Astrocyte (in vitro differentiated cells and primary cell): ENCODE results near the gene FBXO34. TPM values are rescaled to one million over a fixed set of nuclear protein-coding genes. Genes with fewer than 3 reads are reported as not detected.
A peak's percentile ranks its signal among the peaks of the same experiment; 100 is the strongest.

Source experiments
- DNase-seq: peaks from one replicate; pipeline ENCODE4 v3.0.0-alpha.2; 2010; ENCODE audit warnings: low read depth
- FAIRE-seq: peaks from 2 replicates; lab custom pipeline; 2011; peaks lifted over from hg19 to GRCh38; lab: Jason Lieb, UNC
- H2AFZ ChIP-seq: 2 replicates; pipeline ENCODE4 v1.6.0; 2012; ENCODE audit warnings: low read depth, low read length, inconsistent platforms
- H3K27ac ChIP-seq: 2 replicates; pipeline ENCODE4 v1.5.1; 2011; ENCODE audit warnings: low read depth, low read length, inconsistent platforms
- H3K27me3 ChIP-seq: 2 replicates; pipeline ENCODE4 v1.6.0; 2011; ENCODE audit warnings: low read length, inconsistent platforms; ENCODE audit not compliant: insufficient read depth
- H3K36me3 ChIP-seq: 2 replicates; pipeline ENCODE4 v1.5.1; 2011; ENCODE audit warnings: low read length, inconsistent platforms; ENCODE audit not compliant: insufficient read depth
- H3K4me1 ChIP-seq: 2 replicates; pipeline ENCODE4 v1.5.1; 2011; ENCODE audit warnings: low read length, inconsistent platforms; ENCODE audit not compliant: insufficient read depth
- H3K4me2 ChIP-seq: 2 replicates; pipeline ENCODE4 v1.6.0; 2012; ENCODE audit warnings: low read length, inconsistent platforms
- H3K4me3 ChIP-seq: 2 replicates; pipeline ENCODE4 v1.5.1; 2011; ENCODE audit warnings: low read depth, mild to moderate bottlenecking, low read length, inconsistent platforms; ENCODE audit not compliant: insufficient read depth
- H3K79me2 ChIP-seq: 2 replicates; pipeline ENCODE4 v1.6.0; 2012; ENCODE audit warnings: mild to moderate bottlenecking, low read length, inconsistent platforms; ENCODE audit not compliant: insufficient read depth
- H3K9ac ChIP-seq: 2 replicates; pipeline ENCODE4 v1.6.0; 2012; ENCODE audit warnings: mild to moderate bottlenecking, low read length, inconsistent platforms
- H3K9me3 ChIP-seq: 2 replicates; pipeline ENCODE4 v1.5.1; 2012; ENCODE audit warnings: low read depth, mild to moderate bottlenecking, low read length, inconsistent platforms; ENCODE audit not compliant: insufficient read depth
- H4K20me1 ChIP-seq: 2 replicates; pipeline ENCODE4 v1.6.0; 2012; ENCODE audit warnings: low read length, inconsistent platforms; ENCODE audit not compliant: insufficient read depth
- H3K27ac Mint-ChIP-seq: one replicate; pipeline ENCODE4 v1.8.0; 2021; ENCODE audit warnings: mild to moderate bottlenecking, mixed read lengths; ENCODE audit not compliant: unreplicated experiment
- H3K27me3 Mint-ChIP-seq: one replicate; pipeline ENCODE4 v1.8.0; 2021; ENCODE audit warnings: low read depth, mixed read lengths; ENCODE audit not compliant: unreplicated experiment
- H3K36me3 Mint-ChIP-seq: one replicate; pipeline ENCODE4 v1.8.0; 2021; ENCODE audit warnings: low read depth, mixed read lengths; ENCODE audit not compliant: unreplicated experiment
- H3K4me1 Mint-ChIP-seq: one replicate; pipeline ENCODE4 v1.8.0; 2021; ENCODE audit warnings: low read depth, mixed read lengths; ENCODE audit not compliant: unreplicated experiment
- H3K4me3 Mint-ChIP-seq: one replicate; pipeline ENCODE4 v1.8.0; 2021; ENCODE audit warnings: mild to moderate bottlenecking, moderate library complexity, mixed read lengths; ENCODE audit not compliant: unreplicated experiment
- H3K9me3 Mint-ChIP-seq: one replicate; pipeline ENCODE4 v1.8.0; 2021; ENCODE audit warnings: mild to moderate bottlenecking, mixed read lengths; ENCODE audit not compliant: unreplicated experiment
- CTCF ChIP-seq: IDR thresholded peaks from 2 replicates; pipeline ENCODE4 v1.5.1; 2011; ENCODE audit warnings: low read depth, mild to moderate bottlenecking, inconsistent platforms, low read length, moderate library complexity; ENCODE audit not compliant: insufficient read depth
- EZH2 ChIP-seq: IDR thresholded peaks from 2 replicates; pipeline ENCODE4 v1.6.1; 2012; ENCODE audit warnings: mild to moderate bottlenecking, low read length, inconsistent platforms; ENCODE audit not compliant: insufficient read depth
- total RNA-seq: library from RNA; stranded (reverse); gene quantifications from 2 replicates; pipeline ENCODE4 v1.2.1, GENCODE V29; 2021

FBXO34 gene
- total RNA-seq, 1 donor from 2014 or later = 23.4 TPM

DNA sequence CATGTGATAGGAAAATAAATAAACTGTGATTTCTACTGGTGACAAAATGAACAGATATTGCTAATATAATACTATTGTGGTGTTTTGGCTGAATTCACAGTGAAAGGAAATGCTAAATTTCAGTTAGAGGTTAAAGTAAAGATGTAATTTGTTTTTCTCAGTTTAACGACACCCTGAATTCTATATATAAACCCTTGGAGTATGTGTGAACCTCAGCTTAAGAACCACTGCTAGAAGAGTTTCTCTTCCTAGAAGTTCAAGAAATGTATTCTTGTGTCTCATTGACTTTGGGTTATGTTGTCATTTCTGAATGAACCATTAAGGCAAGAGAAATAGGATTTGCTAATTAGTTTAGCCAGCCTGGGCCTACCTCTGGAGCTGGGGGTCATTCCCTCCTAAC, 8.2 kb downstream of the FBXO34 start:
- H3K4me3 ChIP-seq = no peak overlapping the region
- H3K9ac ChIP-seq = no peak overlapping the region
- H4K20me1 ChIP-seq = peaks cover 68% of the 10 kb centered on the region
- H3K27ac Mint-ChIP-seq = no peak overlapping the region
- no peaks in the 10 kb centered on the region for H3K36me3 ChIP-seq
- no peak overlapping the region for H3K4me3 Mint-ChIP-seq
- peaks cover 2% of the 10 kb centered on the region for H3K36me3 Mint-ChIP-seq
- H3K4me1 ChIP-seq = peaks cover 7% of the 10 kb centered on the region
- no peak overlapping the region for H3K4me2 ChIP-seq
- H3K9me3 Mint-ChIP-seq = no peaks in the 10 kb centered on the region
- peaks cover 91% of the 10 kb centered on the region for H3K79me2 ChIP-seq
- H3K4me1 Mint-ChIP-seq = peaks cover 19% of the 10 kb centered on the region
- no peak for DNase-seq
- H3K27me3 Mint-ChIP-seq = no peaks in the 10 kb centered on the region
- FAIRE-seq = no peak
- no peak for TF ChIP-seq EZH2
- no peak for TF ChIP-seq CTCF
- no peak overlapping the region for H3K27ac ChIP-seq
- H3K9me3 ChIP-seq = no peaks in the 10 kb centered on the region
- H3K27me3 ChIP-seq = no peaks in the 10 kb centered on the region
- H2AFZ ChIP-seq = no peak overlapping the region

GRCh38 chr14:55281316-55281839, 10.2 kb downstream of the FBXO34 start:
- FAIRE-seq (no peak), DNase-seq (no peak)
- no peaks in the 10 kb centered on the region for H3K27me3 Mint-ChIP-seq
- H3K4me3 ChIP-seq = no peak overlapping the region
- TF ChIP-seq EZH2 (no peak), CTCF (no peak)
- no peaks in the 10 kb centered on the region for H3K9me3 ChIP-seq
- H3K4me1 ChIP-seq = no peaks in the 10 kb centered on the region
- no peak overlapping the region for H3K27ac ChIP-seq
- H3K27me3 ChIP-seq = no peaks in the 10 kb centered on the region
- H3K9ac ChIP-seq = no peak overlapping the region
- peaks cover 23% of the 10 kb centered on the region for H3K4me1 Mint-ChIP-seq
- H4K20me1 ChIP-seq = peaks cover 73% of the 10 kb centered on the region
- H3K36me3 Mint-ChIP-seq = peaks cover 2% of the 10 kb centered on the region
- no peaks in the 10 kb centered on the region for H3K36me3 ChIP-seq
- peaks cover 93% of the 10 kb centered on the region for H3K79me2 ChIP-seq
- H3K4me3 Mint-ChIP-seq = no peak overlapping the region
- no peak overlapping the region for H3K4me2 ChIP-seq
- H3K27ac Mint-ChIP-seq = no peak overlapping the region
- H3K9me3 Mint-ChIP-seq = no peaks in the 10 kb centered on the region
- H2AFZ ChIP-seq = no peak overlapping the region

DNA sequence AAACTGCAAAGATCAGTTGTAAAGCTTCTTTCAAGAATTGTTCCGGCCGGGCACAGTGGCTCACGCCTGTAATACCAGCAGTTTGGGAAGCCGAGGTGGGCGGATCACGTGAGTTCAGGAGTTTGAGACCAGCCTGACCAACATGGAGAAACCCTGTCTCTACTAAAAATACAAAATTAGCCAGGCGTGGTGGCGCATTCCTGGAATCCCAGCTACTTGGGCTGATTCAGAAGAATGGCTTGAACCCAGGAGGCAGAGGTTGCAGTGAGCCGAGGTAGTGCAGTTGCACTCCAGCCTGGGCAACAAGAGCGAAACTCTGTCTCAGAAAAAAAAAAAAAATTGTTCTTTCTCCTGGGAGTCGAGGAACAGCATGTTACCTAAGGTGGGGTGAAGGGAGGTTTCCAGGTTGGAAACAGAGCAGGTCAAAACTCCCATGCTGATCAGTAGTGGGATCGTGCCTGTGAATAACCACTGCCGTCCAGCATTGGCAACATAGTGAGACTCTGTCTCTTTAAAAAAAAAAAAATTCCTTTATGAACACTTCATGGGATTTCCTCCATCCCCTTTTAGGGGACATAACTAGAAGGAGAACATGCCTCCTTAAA, 13.9 kb downstream of the FBXO34 start:
- Histone ChIP-seq H4K20me1 (peaks cover 71% of the 10 kb centered on the region), H3K79me2 (peaks cover 91% of the 10 kb centered on the region), H3K9ac (no peak overlapping the region), H2AFZ (no peak overlapping the region), H3K4me1 (no peaks in the 10 kb centered on the region), H3K36me3 (no peaks in the 10 kb centered on the region), H3K27me3 (no peaks in the 10 kb centered on the region), H3K4me3 (no peak overlapping the region), H3K9me3 (no peaks in the 10 kb centered on the region), H3K4me2 (no peak overlapping the region), H3K27ac (no peak overlapping the region)
- H3K4me1 Mint-ChIP-seq = peaks cover 19% of the 10 kb centered on the region
- no peak overlapping the region for H3K4me3 Mint-ChIP-seq
- FAIRE-seq (no peak), DNase-seq (no peak)
- TF ChIP-seq EZH2 (no peak), CTCF (no peak)
- H3K9me3 Mint-ChIP-seq = no peaks in the 10 kb centered on the region
- no peaks in the 10 kb centered on the region for H3K36me3 Mint-ChIP-seq
- H3K27me3 Mint-ChIP-seq = no peaks in the 10 kb centered on the region
- peak overlapping the region; percentile 53 for H3K27ac Mint-ChIP-seq
